ENCODE data around the gene SLK. TPM values are rescaled to one million over a fixed set of nuclear protein-coding genes. Genes with fewer than 3 reads are reported as not detected.

The SLK gene
- total and polyA plus RNA-seq, 12 donors, result 6.7 to 75.4 (median 30.6) TPM

GRCh38 chr10:103969857-103970627, 3.1 kb downstream of the SLK start:
- no peaks in the 10 kb centered on the region for H3K27me3 ChIP-seq
- WGBS, 4 donors, result 32 to 36% (median 34%) methylated on average over 2 of the region's 2 CpGs
- H3K9me3 ChIP-seq (replicated peaks in 1 of 3), result no peaks in the 10 kb centered on the region
- peak overlapping the region in 3 of 5 donors; percentile 27 to 38 (median 34) for H3K27ac ChIP-seq
- TF ChIP-seq CTCF (IDR thresholded peaks at IDR 0.05) (no peak), POLR2A (IDR thresholded peaks at IDR 0.05) (no peak)
- no peaks in the 10 kb centered on the region for H3K36me3 ChIP-seq (replicated peaks in 1 of 2)
- DNase-seq, result no peak
- peaks cover 23 to 47% of the 10 kb centered on the region in 2 donors for H3K4me1 ChIP-seq (replicated peaks in 1 of 2)
- H3K4me3 ChIP-seq, result peak overlapping the region in 2 of 4 donors; percentile 17 to 99
- intact Hi-C loops (cut with DNase I), result loop anchor here in 1 of 2 donors (5.0 kb wide), 1 partner anchor 53 kb away; the partner anchor contains the start of gene STN1

GRCh38 chr10:103975169-103975568, 8.2 kb downstream of the SLK start:
- DNase-seq, result no peak
- Histone ChIP-seq H3K4me3 (no peak overlapping the region), H3K4me1 (replicated peaks in 1 of 2) (peaks cover 8 to 46% of the 10 kb centered on the region in 2 donors), H3K27ac (no peak overlapping the region), H3K27me3 (no peaks in the 10 kb centered on the region), H3K9me3 (replicated peaks in 1 of 3) (no peaks in the 10 kb centered on the region), H3K36me3 (replicated peaks in 1 of 2) (no peaks in the 10 kb centered on the region)
- intact Hi-C loops (cut with DNase I), result no loop called here
- TF ChIP-seq POLR2A (IDR thresholded peaks at IDR 0.05), result no peak
- no peak for TF ChIP-seq CTCF (IDR thresholded peaks at IDR 0.05)
- 89 to 97% (median 96%) methylated on average over 1 of the region's 1 CpG for WGBS, 4 donors

GRCh38 chr10:103977204-103977603, 10.3 kb downstream of the SLK start:
- intact Hi-C loops (cut with DNase I), result no loop called here
- DNase-seq, result no peak
- Histone ChIP-seq H3K27me3 (no peaks in the 10 kb centered on the region), H3K27ac (no peak overlapping the region), H3K36me3 (replicated peaks in 1 of 2) (no peaks in the 10 kb centered on the region), H3K4me3 (no peak overlapping the region), H3K4me1 (replicated peaks in 1 of 2) (peaks cover 8 to 34% of the 10 kb centered on the region in 2 donors), H3K9me3 (replicated peaks in 1 of 3) (no peaks in the 10 kb centered on the region)
- 86 to 93% (median 93%) methylated on average over 2 of the region's 2 CpGs for WGBS, 4 donors
- TF ChIP-seq POLR2A (IDR thresholded peaks at IDR 0.05) (no peak), CTCF (IDR thresholded peaks at IDR 0.05) (no peak)

- no peaks in the 10 kb centered on the region for H3K9me3 ChIP-seq (replicated peaks in 1 of 3)
Observed at GRCh38 chr10:103979530-103979929, 12.6 kb downstream of the SLK start.

More at GRCh38 chr10:103979530-103979929, 12.6 kb downstream of the SLK start:
- Histone ChIP-seq H3K4me1 (replicated peaks in 1 of 2) (peaks cover 5 to 45% of the 10 kb centered on the region in 2 donors), H3K4me3 (no peak overlapping the region), H3K27me3 (no peaks in the 10 kb centered on the region), H3K27ac (no peak overlapping the region), H3K36me3 (replicated peaks in 1 of 2) (no peaks in the 10 kb centered on the region)
- 59 to 71% (median 64%) methylated on average over 2 of the region's 2 CpGs for WGBS, 4 donors
- TF ChIP-seq CTCF (IDR thresholded peaks at IDR 0.05) (no peak), POLR2A (IDR thresholded peaks at IDR 0.05) (no peak)
- intact Hi-C loops (cut with DNase I), result no loop called here
- no peak for DNase-seq
